Gastrocnemius medialis (tissue), 4 donors: ENCODE results near the gene SSX2IP. TPM values are rescaled to one million over a fixed set of nuclear protein-coding genes. Genes with fewer than 3 reads are reported as not detected.

ENCODE experiments used
- ATAC-seq, 2 donors: fragments of 150-250 bp; one replicate each; pipeline ENCODE4 v1.9.1; 2016
- DNase-seq, 2 donors: peaks; one replicate each; pipeline ENCODE4 v3.0.0-alpha.2; 2019
- H3K27ac ChIP-seq, 4 donors: fragments of 200-600 bp; sonication (generic); 1 replicate in 1 of 4; 2 replicates in 3 of 4; pipeline ENCODE4 v1.5.1; 2016 to 2018; ENCODE audit warnings: mild to moderate bottlenecking in 2 of 4, moderate library complexity in 1 of 4
- H3K27me3 ChIP-seq, 3 donors: fragments of 200-600 bp; sonication (generic) in 2 of 3; 1 replicate in 1 of 3; 2 replicates in 2 of 3; pipeline versions ENCODE4 v1.5.1 to v1.6.0; 2016 to 2019; ENCODE audit warnings: mild to moderate bottlenecking in 1 of 3, moderate library complexity in 1 of 3
- H3K36me3 ChIP-seq, 2 donors: fragments of 200-600 bp; sonication (generic) in 1 of 2; one replicate each; pipeline ENCODE4 v1.5.1; 2017 to 2018
- H3K4me1 ChIP-seq, 2 donors: fragments of 200-600 bp; sonication (generic) in 1 of 2; one replicate each; pipeline ENCODE4 v1.5.1; 2016 to 2017; ENCODE audit warnings: mild to moderate bottlenecking in 2 of 2
- H3K4me3 ChIP-seq, 4 donors: fragments of 200-600 bp; sonication (generic) in 3 of 4; 1 replicate in 1 of 4; 2 replicates in 3 of 4; pipeline ENCODE4 v1.5.1; 2016 to 2019; ENCODE audit warnings: mild to moderate bottlenecking in 2 of 4
- H3K9me3 ChIP-seq, 3 donors: fragments of 200-600 bp; sonication (generic) in 2 of 3; 1 replicate in 1 of 3; 2 replicates in 2 of 3; pipeline ENCODE4 v1.5.1; 2016 to 2019
- POLR2A ChIP-seq, 2 donors: fragments of 450-650 bp; IDR thresholded peaks; one replicate each; pipeline ENCODE4 v1.6.1; 2017; ENCODE audit warnings: antibody characterized with exemption in 2 of 2, mild to moderate bottlenecking in 2 of 2, moderate library complexity in 2 of 2
- in situ Hi-C, 4 donors: fragments of 200-750 bp; cut with MboI; loops; one replicate each; pipeline versions ENCODE4 v1.15.0 to v1.8.0; 2017; ENCODE audit warnings: low sequenced_read_pairs in 4 of 4
- intact Hi-C: fragments of 100-400 bp; cut with DNase I; formaldehyde crosslinking; loops from one replicate; pipeline ENCODE4 v1.15.1; 2023; ENCODE audit warnings: low total_unique reads
- total RNA-seq, 4 donors: library from RNA; depleted of rRNA; stranded (reverse); fragments of >200 nt; gene quantifications; one replicate each; pipeline versions ENCODE4 v1.1.0 to v1.2.3, GENCODE V29; 2016
- TF ChIP-seq, protein P1 (sequence below), 5 experiments: fragments of 450-650 bp in 3 of 5; fragments of 200-600 bp in 2 of 5; sonication (generic) in 2 of 5; IDR thresholded peaks in 4 of 5; conservative IDR thresholded peaks in 1 of 5; 1 replicate in 4 of 5; 2 replicates in 1 of 5; pipeline ENCODE4 v1.5.1; 2016 to 2019; ENCODE audit warnings: antibody characterized with exemption in 5 of 5, mild to moderate bottlenecking in 3 of 5, moderate library complexity in 3 of 5

Gene SSX2IP
- total RNA-seq, 4 donors from 2014 or later = 3.5 to 7.0 (median 4.7) TPM

DNA sequence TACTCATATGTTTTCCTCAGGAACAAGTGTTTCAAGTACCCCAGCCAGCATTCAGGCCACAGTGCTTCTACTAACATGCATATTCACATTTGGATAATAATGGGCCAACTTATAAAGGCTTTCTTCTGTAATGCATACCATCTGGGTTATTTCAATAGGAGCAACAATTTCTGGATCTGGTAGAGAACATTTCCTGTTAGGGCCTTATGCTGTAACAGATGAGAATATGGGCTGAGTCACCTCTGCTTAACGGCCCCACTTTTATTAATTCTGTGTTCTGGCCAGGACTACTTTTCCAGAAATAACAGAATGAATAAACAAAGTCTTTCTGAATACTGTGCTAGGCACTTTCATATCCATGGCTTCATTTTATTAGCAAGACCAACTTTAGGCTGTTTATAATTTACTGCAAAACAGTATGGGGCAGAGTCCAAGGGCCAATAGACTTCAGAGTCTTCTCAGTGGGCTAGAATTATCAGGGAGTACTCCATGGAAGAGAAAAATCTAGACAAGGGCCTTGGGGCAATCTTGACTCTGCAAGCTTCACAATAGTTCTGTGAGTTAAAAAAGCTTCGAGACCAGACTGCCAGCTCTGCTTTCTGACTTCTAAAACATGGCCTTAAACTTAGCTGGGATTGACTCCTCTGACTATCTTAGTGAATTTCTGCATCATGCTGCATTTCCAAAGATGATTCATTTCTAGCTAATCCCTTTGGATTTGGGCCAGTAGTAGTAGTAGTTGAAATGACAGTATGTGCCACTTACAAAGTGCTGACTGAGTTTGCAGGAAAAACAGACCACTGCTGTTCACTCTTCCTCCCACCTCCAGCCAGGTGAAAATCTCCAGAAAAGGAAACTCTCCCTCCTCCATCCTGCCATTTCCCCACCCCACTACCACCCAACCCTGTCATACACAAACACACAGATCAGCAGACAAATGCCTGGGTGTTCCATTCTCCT lies 8.2 kb upstream of the SSX2IP start:
- in situ Hi-C loops = loop anchor here in 1 of 4 donors (25.0 kb wide), 1 partner anchor 564 kb away; the partner anchor contains the start of gene C1orf52
- DNase-seq (no peak), ATAC-seq (peak; percentile 62 to 83)
- TF ChIP-seq, protein P1, sequence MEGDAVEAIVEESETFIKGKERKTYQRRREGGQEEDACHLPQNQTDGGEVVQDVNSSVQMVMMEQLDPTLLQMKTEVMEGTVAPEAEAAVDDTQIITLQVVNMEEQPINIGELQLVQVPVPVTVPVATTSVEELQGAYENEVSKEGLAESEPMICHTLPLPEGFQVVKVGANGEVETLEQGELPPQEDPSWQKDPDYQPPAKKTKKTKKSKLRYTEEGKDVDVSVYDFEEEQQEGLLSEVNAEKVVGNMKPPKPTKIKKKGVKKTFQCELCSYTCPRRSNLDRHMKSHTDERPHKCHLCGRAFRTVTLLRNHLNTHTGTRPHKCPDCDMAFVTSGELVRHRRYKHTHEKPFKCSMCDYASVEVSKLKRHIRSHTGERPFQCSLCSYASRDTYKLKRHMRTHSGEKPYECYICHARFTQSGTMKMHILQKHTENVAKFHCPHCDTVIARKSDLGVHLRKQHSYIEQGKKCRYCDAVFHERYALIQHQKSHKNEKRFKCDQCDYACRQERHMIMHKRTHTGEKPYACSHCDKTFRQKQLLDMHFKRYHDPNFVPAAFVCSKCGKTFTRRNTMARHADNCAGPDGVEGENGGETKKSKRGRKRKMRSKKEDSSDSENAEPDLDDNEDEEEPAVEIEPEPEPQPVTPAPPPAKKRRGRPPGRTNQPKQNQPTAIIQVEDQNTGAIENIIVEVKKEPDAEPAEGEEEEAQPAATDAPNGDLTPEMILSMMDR (IDR thresholded peaks at IDR 0.05 in 4 of 5, conservative IDR thresholded peaks at IDR 0.05 in 1 of 5) = no peak
- TF ChIP-seq POLR2A (IDR thresholded peaks at IDR 0.05) = no peak
- intact Hi-C loops = loop anchor here (10.0 kb wide), 1 partner anchor 624 kb away; no protein-coding TSS in a partner anchor
- H3K27ac ChIP-seq = no peak overlapping the region
- no peaks in the 10 kb centered on the region for H3K27me3 ChIP-seq
- no peaks in the 10 kb centered on the region for H3K36me3 ChIP-seq
- no peak overlapping the region for H3K4me3 ChIP-seq
- H3K4me1 ChIP-seq = peaks cover 0 to 3% of the 10 kb centered on the region in 2 donors
- H3K9me3 ChIP-seq = no peaks in the 10 kb centered on the region

DNA sequence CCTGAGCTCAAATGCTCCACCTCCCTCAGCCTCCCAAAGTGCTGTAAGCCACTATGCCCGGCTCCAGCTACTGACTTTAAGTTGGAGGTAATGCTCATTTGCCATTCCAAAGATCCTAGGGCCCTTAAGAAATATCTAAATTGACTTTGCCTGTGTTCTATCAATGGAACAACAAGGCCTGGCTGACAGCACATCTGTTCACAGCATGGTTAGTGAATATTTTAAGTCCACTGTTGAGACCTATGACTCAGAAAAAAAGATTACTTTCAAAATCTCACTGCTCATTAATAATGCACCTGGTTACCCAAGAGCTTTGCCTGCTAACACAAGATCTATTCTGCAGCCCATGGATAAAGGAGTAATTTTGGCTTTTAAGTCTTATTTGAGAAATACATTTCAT lies 3.5 kb upstream of the SSX2IP start:
- no peak for DNase-seq
- no peak for ATAC-seq
- Histone ChIP-seq H3K27ac (no peak overlapping the region), H3K4me1 (peaks cover 4 to 20% of the 10 kb centered on the region in 2 donors), H3K36me3 (no peaks in the 10 kb centered on the region), H3K27me3 (no peaks in the 10 kb centered on the region), H3K9me3 (no peaks in the 10 kb centered on the region), H3K4me3 (no peak overlapping the region)
- no peak for TF ChIP-seq POLR2A (IDR thresholded peaks at IDR 0.05)
- TF ChIP-seq, protein P1 (IDR thresholded peaks at IDR 0.05 in 4 of 5, conservative IDR thresholded peaks at IDR 0.05 in 1 of 5) = no peak
- intact Hi-C loops = loop anchor here (10.0 kb wide), 1 partner anchor 619 kb away; no protein-coding TSS in a partner anchor
- in situ Hi-C loops = loop anchor here in 1 of 4 donors (5.0 to 25.0 kb wide), 2 partner anchors 116 to 569 kb away; partner anchors contain the start of gene C1orf52

DNA sequence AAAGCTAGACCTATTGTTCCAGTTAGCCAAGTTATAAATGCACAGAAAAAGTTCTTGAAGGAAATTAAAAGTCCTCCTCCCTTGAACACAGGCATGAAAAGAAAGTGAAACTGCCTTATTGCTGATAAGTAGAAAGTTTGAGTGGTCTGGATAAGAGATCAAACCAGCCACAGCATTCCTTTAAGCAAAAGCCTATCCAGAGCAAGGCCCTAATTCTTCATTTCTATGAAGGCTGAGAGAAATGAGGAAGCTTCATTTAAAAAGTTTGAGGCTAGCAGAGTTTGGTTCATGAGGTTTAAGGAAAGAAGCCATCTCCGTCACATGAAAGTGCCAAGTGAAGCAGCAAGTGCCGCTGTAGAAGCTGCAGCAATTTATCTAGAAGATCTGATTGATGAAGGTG lies 2.7 kb upstream of the SSX2IP start:
- Histone ChIP-seq H3K27me3 (no peaks in the 10 kb centered on the region), H3K4me1 (peaks cover 4 to 17% of the 10 kb centered on the region in 2 donors), H3K27ac (no peak overlapping the region), H3K36me3 (no peaks in the 10 kb centered on the region), H3K4me3 (no peak overlapping the region), H3K9me3 (no peaks in the 10 kb centered on the region)
- DNase-seq (no peak), ATAC-seq (no peak)
- intact Hi-C loops (loop anchor here (10.0 kb wide), 1 partner anchor 618 kb away; no protein-coding TSS in a partner anchor), in situ Hi-C loops (loop anchor here in 1 of 4 donors (5.0 to 25.0 kb wide), 2 partner anchors 116 to 569 kb away; partner anchors contain the start of gene C1orf52)
- TF ChIP-seq, protein P1 (IDR thresholded peaks at IDR 0.05 in 4 of 5, conservative IDR thresholded peaks at IDR 0.05 in 1 of 5) = no peak
- no peak for TF ChIP-seq POLR2A (IDR thresholded peaks at IDR 0.05)

DNA sequence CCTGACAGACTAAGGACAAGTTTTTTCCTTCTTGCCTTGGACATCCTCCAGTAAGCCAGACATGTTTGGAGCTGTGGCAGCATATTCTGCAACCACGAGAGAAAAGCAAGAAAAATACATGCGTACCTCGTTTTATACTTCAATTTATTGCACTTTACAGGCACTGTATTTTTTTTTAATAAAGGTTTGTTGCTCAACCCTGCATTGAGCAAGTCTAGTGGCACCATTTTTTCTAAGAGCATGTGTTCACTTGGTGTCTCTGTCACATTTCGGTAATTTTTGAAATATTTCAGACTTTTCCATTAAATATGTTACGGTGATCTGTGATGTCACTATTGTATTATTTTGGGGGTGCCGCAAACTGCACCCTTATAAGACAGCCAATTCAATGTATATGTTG lies 2.1 kb upstream of the SSX2IP start:
- Histone ChIP-seq H3K9me3 (no peaks in the 10 kb centered on the region), H3K27ac (no peak overlapping the region), H3K4me3 (no peak overlapping the region), H3K36me3 (no peaks in the 10 kb centered on the region), H3K4me1 (peaks cover 4 to 17% of the 10 kb centered on the region in 2 donors), H3K27me3 (no peaks in the 10 kb centered on the region)
- in situ Hi-C loops = loop anchor here in 1 of 4 donors (5.0 to 25.0 kb wide), 2 partner anchors 115 to 570 kb away; partner anchors contain the start of gene C1orf52
- intact Hi-C loops = loop anchor here (10.0 kb wide), 1 partner anchor 618 kb away; no protein-coding TSS in a partner anchor
- no peak for ATAC-seq
- TF ChIP-seq POLR2A (IDR thresholded peaks at IDR 0.05) = no peak
- TF ChIP-seq, protein P1 (IDR thresholded peaks at IDR 0.05 in 4 of 5, conservative IDR thresholded peaks at IDR 0.05 in 1 of 5) = no peak
- no peak for DNase-seq
